Activated B cell treated with CpG ODN at 0.5 μM for 24 hours (primary cell): ENCODE data around the gene MRPL32. TPM values are rescaled to one million over a fixed set of nuclear protein-coding genes. Genes with fewer than 3 reads are reported as not detected.
A peak's percentile ranks its signal among the peaks of the same experiment; 100 is the strongest.

Experiments
- ATAC-seq: fragments of 200-7000 bp; cut with Tn5 transposase; one replicate; pipeline ENCODE4 v1.10.0; 2021; ENCODE audit warnings: low read depth, mild to moderate bottlenecking, moderate library complexity
- CTCF ChIA-PET: fragments of 350-600 bp; sonication (Branson Sonifier 250); formaldehyde crosslinking; loops from one replicate; lab custom pipeline; 2021; ENCODE audit warnings: antibody characterized with exemption; lab: Charles Lee
- POLR2A ChIA-PET: fragments of 350-600 bp; sonication (Branson Sonifier 250); formaldehyde crosslinking; loops from one replicate; lab custom pipeline; 2021; ENCODE audit warnings: antibody characterized with exemption; lab: Charles Lee
- DNase-seq: peaks from one replicate; pipeline ENCODE4 v3.0.0; 2022
- H3K27ac Mint-ChIP-seq: one replicate; pipeline ENCODE4 v1.8.0; 2020; ENCODE audit warnings: mixed read lengths
- H3K27me3 Mint-ChIP-seq: one replicate; pipeline ENCODE4 v1.8.0; 2021; ENCODE audit warnings: mixed read lengths
- H3K36me3 Mint-ChIP-seq: one replicate; pipeline ENCODE4 v1.8.0; 2021; ENCODE audit warnings: low read depth, mixed read lengths
- H3K4me1 Mint-ChIP-seq: one replicate; pipeline ENCODE4 v1.8.0; 2021; ENCODE audit warnings: mixed read lengths
- H3K4me3 Mint-ChIP-seq: one replicate; pipeline ENCODE4 v1.8.0; 2020; ENCODE audit warnings: mild to moderate bottlenecking, mixed read lengths
- H3K9me3 Mint-ChIP-seq: one replicate; pipeline ENCODE4 v1.8.0; 2020; ENCODE audit warnings: mixed read lengths
- CTCF ChIP-seq: fragments of 200-600 bp; IDR thresholded peaks from one replicate; pipeline ENCODE4 v1.8.0; 2022; ENCODE audit warnings: antibody characterized with exemption, mild to moderate bottlenecking
- intact Hi-C: fragments of 100-400 bp; cut with micrococcal nuclease; formaldehyde crosslinking; loops from one replicate; pipeline ENCODE4 v1.15.1; 2024
- total RNA-seq: library from RNA; stranded (reverse); gene quantifications from 2 replicates; pipeline ENCODE4 v1.2.3, GENCODE V29; 2022

Gene MRPL32
- total RNA-seq, 1 donor from 2014 or later, result 38.8 TPM

- DNase-seq, result peak; percentile 51
- H3K36me3 Mint-ChIP-seq, result peaks cover 37% of the 10 kb centered on the region
- H3K4me1 Mint-ChIP-seq, result peaks cover 6% of the 10 kb centered on the region
- no peak overlapping the region for H3K4me3 Mint-ChIP-seq
- no peaks in the 10 kb centered on the region for H3K27me3 Mint-ChIP-seq
- ChIA-PET CTCF (interaction anchor here (0.6 to 2.8 kb wide), 19 partner anchors 9 to 897 kb away, joined by 3 to 24 read pairs (median 4); partner anchors contain the start of genes MRPL32, PSMA2 and STK17A), POLR2A (interaction anchor here (1.5 to 1.8 kb wide), 2 partner anchors 9 to 641 kb away, joined by 4 to 5 read pairs; partner anchors contain the start of genes MRPL32, PSMA2 and STK17A)
- peak; percentile 80 for TF ChIP-seq CTCF
- H3K27ac Mint-ChIP-seq, result no peak overlapping the region
- no peaks in the 10 kb centered on the region for H3K9me3 Mint-ChIP-seq
- intact Hi-C loops, result loop anchor here (1.0 to 10.0 kb wide), 5 partner anchors 167 to 898 kb away; no protein-coding TSS in a partner anchor
- peak; percentile 57 for ATAC-seq
Measured at GRCh38 chr7:42940985-42941847, 9.0 kb downstream of the MRPL32 start.

DNA sequence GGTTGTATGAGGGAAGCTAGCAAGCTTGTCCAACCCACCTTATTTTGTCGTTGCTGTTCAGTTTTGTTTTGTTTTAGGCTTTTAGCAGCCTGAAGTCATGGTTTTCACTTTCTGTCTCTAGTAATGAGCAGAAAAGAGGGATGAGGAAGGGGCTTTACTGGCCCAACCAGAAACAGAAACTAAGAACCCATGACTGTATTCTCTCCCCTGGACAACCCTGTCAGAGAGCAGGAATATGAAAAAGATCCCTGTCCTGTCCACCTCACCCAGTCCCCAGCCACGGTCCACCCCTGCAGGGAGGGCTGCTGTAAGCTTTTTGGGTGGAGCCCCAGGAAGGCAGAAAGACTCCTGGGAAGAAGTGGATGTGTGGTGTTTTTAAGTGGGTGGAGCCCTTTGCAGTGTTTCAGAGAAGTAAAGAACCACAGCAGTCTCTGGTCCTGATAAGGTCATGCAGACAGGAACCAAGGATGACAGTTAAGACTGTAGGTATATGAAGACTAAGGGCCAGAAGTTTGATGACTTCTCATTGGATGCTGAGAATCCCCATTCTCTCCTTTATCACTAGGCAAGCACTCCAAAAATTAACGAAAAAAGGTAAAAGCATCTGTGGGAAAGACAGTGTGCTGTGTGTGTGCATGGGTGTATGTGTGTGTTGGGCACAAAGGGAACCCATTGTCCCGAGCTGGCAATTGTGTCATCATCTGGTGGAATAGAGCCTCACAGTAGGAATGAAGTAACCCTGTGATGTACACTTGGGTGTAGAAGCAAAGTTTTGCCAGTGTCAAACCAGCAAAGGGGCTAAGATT lies 13.8 kb downstream of the MRPL32 start:
- TF ChIP-seq CTCF, result no peak
- H3K4me1 Mint-ChIP-seq, result peaks cover 6% of the 10 kb centered on the region
- peaks cover 5% of the 10 kb centered on the region for H3K27me3 Mint-ChIP-seq
- intact Hi-C loops, result loop anchor here (10.0 kb wide), 1 partner anchor 509 kb away; no protein-coding TSS in a partner anchor
- DNase-seq (no peak), ATAC-seq (no peak)
- ChIA-PET POLR2A (interaction anchor here (0.6 kb wide), 1 partner anchor 776 kb away, joined by 4 read pairs; no protein-coding TSS in a partner anchor), CTCF (interaction anchor here (1.1 kb wide), 1 partner anchor 315 kb away, joined by 4 read pairs; no protein-coding TSS in a partner anchor)
- no peaks in the 10 kb centered on the region for H3K36me3 Mint-ChIP-seq
- H3K9me3 Mint-ChIP-seq, result no peaks in the 10 kb centered on the region
- H3K27ac Mint-ChIP-seq, result no peak overlapping the region
- H3K4me3 Mint-ChIP-seq, result no peak overlapping the region

- H3K27ac Mint-ChIP-seq, result no peak overlapping the region
- H3K4me1 Mint-ChIP-seq, result peaks cover 6% of the 10 kb centered on the region
- H3K9me3 Mint-ChIP-seq, result no peaks in the 10 kb centered on the region
- no peaks in the 10 kb centered on the region for H3K36me3 Mint-ChIP-seq
- intact Hi-C loops, result loop anchor here (10.0 kb wide), 1 partner anchor 508 kb away; no protein-coding TSS in a partner anchor
- ChIA-PET POLR2A (interaction anchor here (0.6 kb wide), 1 partner anchor 775 kb away, joined by 4 read pairs; no protein-coding TSS in a partner anchor), CTCF (no interaction called here)
- no peak for ATAC-seq
- no peak overlapping the region for H3K4me3 Mint-ChIP-seq
- DNase-seq, result no peak
- H3K27me3 Mint-ChIP-seq, result peaks cover 5% of the 10 kb centered on the region
- no peak for TF ChIP-seq CTCF
Measured at GRCh38 chr7:42946627-42946950, 14.4 kb downstream of the MRPL32 start.

- no peak for TF ChIP-seq CTCF
- ATAC-seq, result no peak
- Mint-ChIP-seq H3K27ac (no peak overlapping the region), H3K27me3 (peaks cover 5% of the 10 kb centered on the region), H3K36me3 (no peaks in the 10 kb centered on the region), H3K9me3 (no peaks in the 10 kb centered on the region), H3K4me1 (peaks cover 6% of the 10 kb centered on the region), H3K4me3 (no peak overlapping the region)
- POLR2A ChIA-PET, result no interaction called here
- DNase-seq, result no peak
- CTCF ChIA-PET, result no interaction called here
- intact Hi-C loops, result loop anchor here (10.0 kb wide), 1 partner anchor 507 kb away; no protein-coding TSS in a partner anchor
Measured at GRCh38 chr7:42947521-42947920, 15.3 kb downstream of the MRPL32 start.
